D341Med (cell line): Measurements from ENCODE around the gene UQCR10.

Experiments used
- DNase-seq: peaks from one replicate; pipeline ENCODE4 v3.0.0; 2012; ENCODE audit warnings: low spot score

UQCR10 gene

GRCh38 chr22:29798318-29798717, 31.1 kb downstream of the UQCR10 start:
- no peak for DNase-seq

DNA sequence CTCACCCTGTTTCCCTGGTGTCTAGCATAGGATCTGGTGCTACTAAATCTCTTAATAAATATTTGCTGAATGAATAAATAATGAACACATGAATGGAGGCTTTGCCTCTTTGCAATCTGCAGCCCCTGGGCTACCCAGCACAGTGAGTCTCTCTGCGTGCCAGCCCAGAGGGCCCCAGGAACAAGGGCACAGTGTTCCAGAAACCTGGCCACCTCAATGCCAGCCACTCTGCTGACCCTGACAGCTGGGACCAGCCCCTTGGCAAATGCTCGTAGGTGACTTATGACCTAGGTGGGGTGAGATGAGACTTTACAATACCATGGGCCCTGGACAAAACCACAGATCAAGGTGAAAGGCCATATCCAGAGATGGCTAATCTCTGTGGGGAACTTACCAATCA, 31.6 kb downstream of the UQCR10 start:
- DNase-seq, result no peak

- DNase-seq, result no peak
These were observed 32.1 kb downstream of the UQCR10 start for GRCh38 chr22:29799217-29799680.

DNA sequence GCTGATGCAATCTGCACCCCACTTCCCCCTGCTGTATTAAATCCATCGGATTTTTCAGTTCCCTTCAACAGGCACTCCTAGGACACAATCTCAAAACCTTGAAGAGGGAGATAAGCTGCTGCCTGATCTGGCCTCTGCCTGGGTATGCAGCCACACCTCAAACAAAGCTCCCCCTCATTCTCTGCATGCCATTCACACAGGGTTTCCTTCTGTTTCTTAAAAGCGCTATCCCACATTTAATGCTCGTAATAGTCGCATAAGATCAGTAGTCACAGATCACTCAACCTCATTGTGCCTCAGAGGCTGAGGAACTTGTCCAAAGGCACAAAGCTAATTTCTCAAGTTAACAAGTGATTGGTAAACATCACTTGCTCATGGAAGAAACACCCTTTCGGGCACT, 34.0 kb downstream of the UQCR10 start:
- no peak for DNase-seq

- no peak for DNase-seq
These were observed 34.6 kb downstream of the UQCR10 start for GRCh38 chr22:29801796-29802195.

GRCh38 chr22:29803190-29803589, 36.0 kb downstream of the UQCR10 start:
- no peak for DNase-seq

GRCh38 chr22:29804985-29805384, 37.8 kb downstream of the UQCR10 start:
- no peak for DNase-seq

DNA sequence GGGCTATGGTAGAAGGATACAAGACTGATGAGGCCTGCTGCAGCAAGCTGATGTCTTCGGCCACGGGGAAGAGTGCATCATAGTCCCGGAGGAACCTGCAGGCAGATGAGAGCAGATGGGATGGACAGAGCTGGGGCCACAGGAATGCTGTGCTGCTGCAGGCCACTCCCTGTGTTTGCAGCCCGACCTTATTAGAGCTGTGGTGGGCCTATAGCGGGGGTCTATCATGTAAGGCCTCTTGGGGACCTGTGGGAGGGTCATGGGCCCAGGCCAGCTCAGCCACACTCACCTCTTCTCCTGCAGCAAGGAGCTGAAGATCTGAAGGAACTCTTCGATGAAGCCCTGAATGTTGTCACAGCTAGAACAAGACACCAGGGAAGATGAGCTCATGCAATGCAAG, 39.0 kb downstream of the UQCR10 start:
- no peak for DNase-seq

DNA sequence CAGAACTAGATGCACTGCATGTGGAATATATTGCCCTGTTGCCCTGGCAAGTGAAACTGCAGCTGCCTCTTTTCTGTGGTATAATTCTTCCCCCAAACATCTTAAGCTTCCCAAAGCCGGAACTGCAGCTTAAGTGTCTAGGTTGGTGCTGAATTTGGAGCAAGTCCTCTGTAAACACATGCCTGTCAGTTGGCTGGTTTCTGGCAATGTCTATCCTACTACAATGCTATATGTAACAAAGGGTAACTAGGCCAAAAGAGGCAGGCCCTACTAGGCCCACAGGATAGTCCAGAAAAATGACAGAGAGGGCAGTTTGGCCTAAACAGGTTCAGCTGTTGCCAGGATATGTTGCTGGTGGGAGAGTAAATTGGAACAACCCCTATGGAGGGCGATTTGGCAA, 43.0 kb downstream of the UQCR10 start:
- no peak for DNase-seq

DNA sequence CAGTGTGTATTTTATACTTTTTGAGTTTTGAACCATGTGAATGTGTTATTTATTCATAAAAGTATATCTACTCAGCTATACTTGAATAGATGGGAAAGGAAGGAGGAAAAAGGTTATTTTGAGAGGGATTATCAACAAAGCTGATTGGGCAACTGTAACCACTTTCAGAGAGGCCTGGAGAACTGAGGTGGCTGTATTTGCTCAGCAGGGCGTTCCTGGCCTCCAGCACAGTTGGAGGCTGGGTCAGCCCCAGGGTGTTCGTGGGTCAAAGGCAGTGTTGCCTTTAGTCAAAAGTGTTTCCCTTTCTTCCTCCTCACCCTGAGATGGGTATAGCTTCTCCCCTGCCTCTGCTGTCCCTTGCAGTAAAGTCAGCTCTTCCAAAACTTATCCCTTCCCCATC, 44.2 kb downstream of the UQCR10 start:
- DNase-seq, result no peak

DNA sequence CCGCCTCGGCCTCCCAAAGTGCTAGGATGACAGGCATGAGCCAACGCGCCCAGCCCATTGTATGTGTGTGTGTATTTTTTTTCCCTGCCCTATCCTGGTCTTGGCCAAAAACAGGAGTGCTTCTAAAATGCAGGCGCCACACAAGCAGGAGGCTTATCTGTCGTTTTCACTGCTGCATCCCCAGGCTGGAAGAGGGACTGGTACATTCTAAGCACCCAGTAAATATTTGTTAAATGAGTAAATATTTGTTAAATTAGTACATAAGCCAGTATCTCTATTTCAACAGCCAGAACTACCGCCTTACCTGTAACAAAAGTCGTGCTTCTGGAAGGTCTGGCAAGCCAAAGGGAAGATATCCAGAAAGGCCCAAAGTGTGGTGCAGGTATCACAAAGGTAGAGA, 46.0 kb downstream of the UQCR10 start:
- DNase-seq, result no peak

GRCh38 chr22:29813563-29813962, 46.4 kb downstream of the UQCR10 start:
- DNase-seq, result no peak

DNA sequence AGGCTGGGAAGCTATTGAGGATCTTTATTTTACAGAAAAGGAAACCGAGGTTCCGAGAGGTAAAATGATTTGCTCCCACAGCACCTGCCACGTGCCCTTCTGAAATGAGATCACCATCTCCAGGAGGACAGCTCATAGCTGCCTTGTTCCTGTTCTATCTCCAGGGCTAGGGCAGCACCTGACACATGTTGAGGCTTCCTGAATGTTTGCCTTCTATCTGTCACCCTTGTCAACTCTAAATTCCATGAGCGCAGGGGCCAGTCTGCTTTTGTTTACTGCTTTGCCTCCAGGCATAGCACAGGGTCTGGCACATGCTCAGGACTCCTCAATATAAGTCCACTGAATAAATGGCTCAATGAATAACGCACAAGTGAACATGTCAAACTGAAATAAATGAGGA, 46.8 kb downstream of the UQCR10 start:
- no peak for DNase-seq

DNA sequence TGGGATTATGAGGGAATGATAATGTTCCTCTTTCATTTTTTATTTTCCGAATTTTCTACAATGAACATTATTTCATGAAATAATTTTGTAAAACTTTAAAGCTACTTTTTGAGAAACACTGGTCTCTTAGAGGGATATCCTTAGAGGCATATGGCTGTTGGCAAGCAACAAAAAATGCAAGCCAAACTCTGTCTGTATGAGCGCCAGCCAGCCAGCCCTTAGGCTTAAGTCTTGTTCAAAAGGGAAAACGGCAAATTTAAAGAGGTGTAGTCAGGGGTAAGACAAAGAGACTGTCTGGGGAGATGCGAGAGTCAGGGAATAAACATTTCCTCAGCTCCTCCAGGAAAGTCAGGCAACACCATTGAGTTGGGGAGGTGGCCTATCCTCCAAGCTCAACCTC, 48.4 kb downstream of the UQCR10 start:
- no peak for DNase-seq

DNA sequence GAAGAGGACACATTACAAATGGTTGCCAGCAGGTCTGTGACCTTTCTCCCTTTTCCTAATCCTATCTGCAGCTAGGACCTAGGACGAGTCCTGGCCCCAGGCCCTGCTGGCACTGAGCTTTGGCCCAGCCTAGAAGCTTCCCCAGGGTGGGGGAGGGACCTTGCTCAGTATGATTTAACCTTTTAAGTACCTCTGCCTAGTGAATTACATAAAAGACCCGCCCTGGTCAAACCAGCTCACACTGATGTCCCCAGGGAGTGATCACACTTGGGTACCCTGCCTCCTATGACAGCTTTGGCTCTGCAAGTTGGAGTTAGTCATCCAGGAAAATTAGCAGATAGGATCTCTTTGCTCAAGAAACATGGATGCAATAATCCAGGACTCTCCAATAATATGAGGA, 49.0 kb downstream of the UQCR10 start:
- no peak for DNase-seq

DNA sequence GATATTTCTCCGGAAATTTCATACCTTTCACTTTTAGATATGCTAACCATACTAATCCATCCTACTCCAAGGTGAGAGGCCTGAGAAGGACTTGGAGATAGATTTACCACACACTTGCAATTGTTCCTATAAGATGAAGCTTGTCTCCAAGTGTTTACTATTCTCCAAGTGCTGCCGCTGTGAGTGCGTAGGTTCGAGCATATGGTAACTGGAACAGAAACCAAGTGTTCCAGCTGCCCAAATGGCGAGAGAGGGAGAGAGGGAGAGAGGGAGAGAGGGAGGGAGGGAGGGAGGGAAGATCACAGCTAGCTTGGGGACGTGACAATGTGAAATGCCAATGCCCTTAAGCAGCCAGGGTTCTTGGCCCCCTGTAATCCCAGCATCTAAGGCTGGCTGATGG, 49.4 kb downstream of the UQCR10 start:
- DNase-seq, result no peak

DNA sequence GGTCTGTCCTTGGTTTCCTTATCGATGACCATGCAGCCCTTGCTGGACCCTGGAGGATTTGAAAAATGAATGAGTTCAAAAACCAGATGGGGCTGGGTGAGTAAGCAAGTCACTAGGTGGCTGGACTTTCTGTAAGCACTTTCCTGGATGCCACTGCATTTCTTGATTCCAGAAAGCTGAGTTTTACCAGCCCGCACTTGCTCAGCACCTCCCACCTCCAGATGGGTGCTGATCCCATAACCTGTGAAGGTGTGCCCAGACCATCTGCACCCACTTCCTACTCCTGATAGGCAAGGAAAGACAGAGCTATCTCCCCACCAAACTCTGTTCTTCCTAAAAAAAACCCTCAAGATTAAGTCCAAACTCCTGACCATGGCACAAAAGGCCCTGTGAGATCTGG, 49.8 kb downstream of the UQCR10 start:
- DNase-seq, result no peak

GRCh38 chr22:29817724-29818123, 50.6 kb downstream of the UQCR10 start:
- no peak for DNase-seq

GRCh38 chr22:29819501-29819900, 52.3 kb downstream of the UQCR10 start:
- DNase-seq, result no peak
